ENCODE data around the gene ALDH4A1.

- TF ChIP-seq CTCF (conservative IDR thresholded peaks at IDR 0.05; ENCODE audit: low read length): no peak
- no peak for TF ChIP-seq EZH2phosphoT487 (IDR thresholded peaks at IDR 0.05; ENCODE audit: borderline replicate concordance, low read depth, low read length)
Measured at GRCh38 chr1:18938707-18939070, 36.3 kb upstream of the ALDH4A1 start.
